Keratinocyte (primary cell): ENCODE measurements around the gene SAMHD1.

Experiments
- EZH2 ChIP-seq: IDR thresholded peaks from one replicate; pipeline ENCODE4 v1.6.1; 2012; ENCODE audit warnings: inconsistent platforms, mild to moderate bottlenecking, low read length, moderate library complexity
- TF ChIP-seq, protein P1 (sequence below), 3 experiments: IDR thresholded peaks in 1 of 3; conservative IDR thresholded peaks in 1 of 3; optimal IDR thresholded peaks in 1 of 3; 2 replicates in 2 of 3; 3 replicates in 1 of 3; pipeline versions ENCODE3 to v1.5.1; 2011; ENCODE audit warnings: low read length in 3 of 3, mild to moderate bottlenecking in 3 of 3, moderate library complexity in 2 of 3, control low read depth in 1 of 3, inconsistent platforms in 1 of 3; ENCODE audit not compliant: insufficient read depth in 2 of 3; ENCODE audit errors: extremely low read depth in 1 of 3

DNA sequence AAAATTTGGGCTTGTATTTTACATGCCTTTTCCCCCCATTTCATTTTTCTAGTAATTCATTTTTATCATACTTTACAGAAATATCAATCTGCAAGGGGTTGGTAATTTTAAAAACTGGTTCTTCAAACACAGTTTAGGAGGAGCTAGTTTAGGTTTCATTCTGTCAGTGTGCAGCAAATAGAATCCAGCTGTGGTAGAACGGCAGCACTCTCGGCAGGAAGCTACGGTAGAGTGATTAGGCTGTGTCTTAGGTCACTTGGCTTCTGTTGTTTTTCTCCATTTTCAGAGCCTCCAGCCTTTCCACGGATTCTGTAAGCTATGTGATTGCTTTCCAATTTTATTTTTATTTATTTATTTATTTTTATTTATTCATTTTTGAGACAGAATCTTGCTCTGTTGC lies 42.9 kb downstream of the SAMHD1 start:
- TF ChIP-seq, protein P1, sequence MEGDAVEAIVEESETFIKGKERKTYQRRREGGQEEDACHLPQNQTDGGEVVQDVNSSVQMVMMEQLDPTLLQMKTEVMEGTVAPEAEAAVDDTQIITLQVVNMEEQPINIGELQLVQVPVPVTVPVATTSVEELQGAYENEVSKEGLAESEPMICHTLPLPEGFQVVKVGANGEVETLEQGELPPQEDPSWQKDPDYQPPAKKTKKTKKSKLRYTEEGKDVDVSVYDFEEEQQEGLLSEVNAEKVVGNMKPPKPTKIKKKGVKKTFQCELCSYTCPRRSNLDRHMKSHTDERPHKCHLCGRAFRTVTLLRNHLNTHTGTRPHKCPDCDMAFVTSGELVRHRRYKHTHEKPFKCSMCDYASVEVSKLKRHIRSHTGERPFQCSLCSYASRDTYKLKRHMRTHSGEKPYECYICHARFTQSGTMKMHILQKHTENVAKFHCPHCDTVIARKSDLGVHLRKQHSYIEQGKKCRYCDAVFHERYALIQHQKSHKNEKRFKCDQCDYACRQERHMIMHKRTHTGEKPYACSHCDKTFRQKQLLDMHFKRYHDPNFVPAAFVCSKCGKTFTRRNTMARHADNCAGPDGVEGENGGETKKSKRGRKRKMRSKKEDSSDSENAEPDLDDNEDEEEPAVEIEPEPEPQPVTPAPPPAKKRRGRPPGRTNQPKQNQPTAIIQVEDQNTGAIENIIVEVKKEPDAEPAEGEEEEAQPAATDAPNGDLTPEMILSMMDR (optimal IDR thresholded peaks at IDR 0.05 in 1 of 3, IDR thresholded peaks at IDR 0.05 in 1 of 3, conservative IDR thresholded peaks at IDR 0.05 in 1 of 3; ENCODE audit: extremely low read depth in 1 of 3, insufficient read depth in 2 of 3, low read length in 3 of 3) = no peak
- no peak for TF ChIP-seq EZH2
